ENCODE measurements around the gene C16orf92. TPM values are rescaled to one million over a fixed set of nuclear protein-coding genes. Genes with fewer than 3 reads are reported as not detected.
A peak's percentile ranks its signal among the peaks of the same experiment; 100 is the strongest.
"Not testable (repeated sequence)": the region's sequence is repeated elsewhere in the genome, so short reads cannot be mapped to it uniquely, and the experiment has no call there.

C16orf92 gene
- total RNA-seq, 1 donor from 2014 or later, result not detected

DNA sequence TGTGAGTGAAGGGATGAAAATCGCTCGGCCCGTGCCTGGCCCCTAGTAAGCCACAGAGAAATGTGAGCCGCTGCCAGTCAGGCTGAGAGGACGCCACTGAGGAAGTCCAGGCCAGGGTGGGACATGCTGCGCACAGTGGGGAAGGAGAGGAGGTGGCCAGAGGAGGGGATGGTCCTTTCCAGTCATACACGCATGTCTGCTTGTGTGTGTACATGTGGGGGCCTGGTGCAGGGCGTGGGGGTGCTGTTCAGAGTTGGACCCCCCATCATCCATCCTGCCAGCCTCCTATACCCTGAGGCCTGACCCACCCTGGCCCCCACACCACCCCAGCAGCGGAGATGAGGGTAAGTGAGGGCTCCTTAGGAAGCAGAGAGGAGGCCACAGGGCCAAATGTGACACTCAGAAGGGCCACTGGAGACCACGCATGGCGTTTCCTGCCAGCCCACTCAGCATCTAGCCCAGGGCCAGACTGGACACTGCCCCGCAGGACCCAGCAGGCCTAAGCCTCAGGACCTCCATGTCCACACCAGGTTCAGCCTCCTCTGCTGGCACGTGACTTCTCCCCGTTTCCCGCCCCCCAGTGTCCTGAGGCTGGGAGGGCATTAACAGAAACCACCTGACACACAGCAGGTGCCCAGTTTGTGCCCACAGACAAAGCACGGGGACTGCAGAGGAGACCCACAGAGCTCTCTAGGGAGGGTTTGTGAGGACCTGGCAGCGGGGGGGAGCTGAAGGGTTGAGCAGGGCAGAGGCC lies 19.2 kb upstream of the C16orf92 start:
- no peak for FAIRE-seq
- DNase-seq (ENCODE audit: low spot score in 2 of 2), result no peak

DNA sequence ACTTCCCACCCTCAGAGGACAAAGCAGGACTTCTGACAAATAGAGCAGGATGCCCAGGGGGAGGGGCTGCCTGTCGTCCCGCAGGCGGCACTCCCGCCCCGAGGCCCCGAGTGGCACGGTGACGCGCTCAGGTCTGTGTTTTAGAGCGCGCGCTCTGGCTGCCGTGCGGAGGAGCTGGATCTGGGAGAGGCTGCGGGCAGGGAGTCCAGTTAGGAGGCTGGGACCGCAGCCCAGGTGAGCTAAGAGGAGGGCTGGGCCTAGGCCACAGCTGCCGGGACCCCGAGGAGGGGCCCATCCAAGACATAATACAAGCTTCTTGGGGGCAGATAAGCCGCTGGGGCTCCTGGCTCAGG lies 18.6 kb upstream of the C16orf92 start:
- DNase-seq (ENCODE audit: low spot score in 2 of 2) (no peak), FAIRE-seq (no peak)

DNA sequence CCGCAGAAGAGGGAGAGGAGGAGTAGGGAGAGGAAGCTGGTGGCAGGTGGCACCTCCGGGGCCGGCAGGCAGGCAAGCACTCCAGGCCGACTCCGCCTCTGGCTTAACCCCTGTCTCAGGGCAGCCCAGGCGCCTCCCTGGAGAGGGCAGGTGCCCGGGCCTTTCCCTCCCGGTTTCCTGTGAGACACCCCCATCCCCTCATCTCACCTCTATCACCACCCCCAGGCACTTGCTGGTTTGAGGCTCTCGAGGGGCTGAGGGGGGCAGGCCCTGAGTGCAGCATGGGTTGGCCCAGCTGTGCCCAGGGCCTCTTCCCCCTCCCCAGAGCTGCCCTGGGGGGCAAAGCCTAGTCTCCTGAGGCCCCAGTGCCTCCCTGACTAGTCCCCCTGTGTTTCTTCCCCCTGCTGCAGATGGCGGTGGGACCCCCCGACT lies 18.2 kb upstream of the C16orf92 start:
- FAIRE-seq (no peak), DNase-seq (ENCODE audit: low spot score in 2 of 2) (no peak)

DNA sequence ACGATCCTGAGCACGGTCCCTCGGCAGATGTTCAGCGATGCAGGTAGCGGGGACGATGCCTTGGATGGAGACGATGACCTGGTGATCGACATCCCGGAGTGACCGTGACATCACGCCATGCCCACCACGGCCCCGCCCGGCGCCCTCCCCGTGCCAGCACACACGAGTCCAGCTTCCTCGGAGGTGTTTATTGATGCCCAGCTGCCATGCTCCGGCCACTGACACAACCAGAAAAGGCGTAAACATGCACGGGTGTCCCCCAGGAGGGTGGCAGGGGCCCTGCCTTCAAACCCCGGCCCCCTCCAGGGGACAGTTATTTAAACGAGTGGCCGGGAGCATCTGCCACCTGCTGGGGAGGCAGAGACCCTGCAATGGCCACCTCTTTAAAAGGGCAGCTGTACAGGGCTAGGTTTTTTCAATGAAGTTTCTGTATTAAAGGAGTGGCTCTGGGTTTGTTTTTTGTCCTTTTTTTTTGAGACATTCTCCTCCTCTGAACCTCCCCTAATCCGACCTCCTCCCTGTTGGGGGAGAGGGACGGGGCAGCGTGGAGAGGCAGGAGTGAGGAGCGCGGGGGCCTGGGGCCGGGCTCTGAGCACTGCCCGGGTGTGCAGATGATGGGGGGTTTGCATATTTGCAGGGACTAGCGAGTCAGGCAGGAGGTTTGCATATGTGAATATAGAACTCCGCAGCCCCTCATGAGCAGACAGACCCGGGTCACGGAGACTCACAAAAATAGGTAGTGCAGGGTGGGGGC lies 17.5 kb upstream of the C16orf92 start:
- DNase-seq (ENCODE audit: low spot score in 2 of 2), result peak; percentile 74 to 85
- FAIRE-seq, result no peak

DNA sequence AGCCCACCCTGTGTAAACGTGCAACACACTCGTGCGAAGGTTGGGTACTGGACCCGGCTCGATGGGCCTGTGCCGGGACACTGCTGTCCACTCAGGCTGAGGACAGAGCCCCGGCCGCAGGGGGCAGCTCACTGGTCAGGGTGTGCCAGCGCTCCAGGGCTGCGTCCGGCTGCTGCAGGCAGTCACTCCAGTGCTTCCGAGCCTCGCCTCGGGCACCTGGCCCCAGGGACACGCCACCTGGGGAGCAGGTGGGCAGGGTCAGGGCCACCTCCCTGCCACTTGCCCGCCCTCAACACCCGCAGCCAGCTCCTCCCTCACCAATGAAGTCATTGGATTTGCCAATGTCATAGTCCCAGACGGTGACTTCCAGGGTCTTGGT lies 16.9 kb upstream of the C16orf92 start:
- FAIRE-seq, result no peak
- DNase-seq (ENCODE audit: low spot score in 2 of 2), result no peak

DNA sequence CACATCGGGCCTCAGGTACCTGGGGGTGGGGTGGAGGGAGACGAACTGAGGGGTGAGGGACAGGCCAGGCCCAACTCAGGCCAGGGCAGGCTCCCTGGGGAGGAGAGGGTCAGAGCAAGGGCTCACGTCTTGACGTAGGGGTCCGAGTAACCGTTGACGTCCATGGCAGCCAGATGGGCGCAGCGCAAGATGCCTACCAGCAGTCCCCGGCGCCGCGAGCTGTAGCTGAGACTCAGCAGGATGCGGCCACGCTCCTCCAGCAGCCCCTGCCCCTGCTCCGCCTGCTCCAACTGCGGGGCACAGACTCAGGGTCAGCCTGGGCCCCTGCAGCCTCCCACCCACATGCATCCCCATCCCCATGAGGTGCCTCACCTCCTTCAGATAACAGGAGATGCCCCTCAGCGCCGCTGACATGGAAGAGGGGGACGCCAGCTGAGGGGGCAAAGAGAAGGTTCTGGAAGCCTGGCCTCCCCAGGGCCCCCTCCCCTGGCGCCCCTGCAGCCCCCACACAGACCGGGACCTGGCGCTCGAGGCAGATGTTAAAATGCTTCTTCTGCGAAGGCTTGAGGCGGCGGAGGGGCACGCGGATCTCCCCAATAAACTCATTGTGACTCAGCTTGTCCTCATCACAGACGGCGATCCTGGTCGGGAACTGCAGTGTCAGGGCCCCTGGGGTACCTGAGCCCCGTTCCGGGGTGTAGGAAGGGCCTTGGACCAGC lies 16.2 kb upstream of the C16orf92 start:
- DNase-seq (ENCODE audit: low spot score in 2 of 2), result no peak

DNA sequence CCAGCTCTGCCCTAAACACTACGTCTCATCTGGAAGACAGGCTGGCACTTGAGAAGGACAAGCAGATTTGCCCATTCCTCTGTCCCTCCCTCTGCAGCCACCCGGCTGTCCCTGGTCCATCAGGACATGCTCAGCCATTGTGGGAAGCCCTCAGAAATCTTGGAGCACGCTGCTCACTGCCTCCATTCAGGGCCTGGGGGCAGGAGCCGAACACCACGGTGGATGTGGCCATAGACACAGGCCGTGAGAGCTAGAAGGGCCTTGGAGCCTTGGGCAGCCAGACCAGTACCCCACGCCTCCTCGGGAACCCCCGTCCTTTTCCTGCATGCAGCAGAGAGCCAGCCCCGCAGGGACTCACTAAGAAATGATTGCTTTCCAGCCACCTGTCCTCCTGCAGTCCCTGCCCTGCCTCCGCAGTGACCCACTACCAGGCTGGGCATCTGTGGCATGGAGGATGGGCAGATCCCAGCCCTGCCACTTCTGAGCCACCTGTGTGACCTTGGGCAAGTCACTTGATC lies 15.6 kb upstream of the C16orf92 start:
- FAIRE-seq (no peak), DNase-seq (ENCODE audit: low spot score in 2 of 2) (no peak)

More for the DNA sequence above, 16.2 kb upstream of the C16orf92 start:
- FAIRE-seq, result no peak

DNA sequence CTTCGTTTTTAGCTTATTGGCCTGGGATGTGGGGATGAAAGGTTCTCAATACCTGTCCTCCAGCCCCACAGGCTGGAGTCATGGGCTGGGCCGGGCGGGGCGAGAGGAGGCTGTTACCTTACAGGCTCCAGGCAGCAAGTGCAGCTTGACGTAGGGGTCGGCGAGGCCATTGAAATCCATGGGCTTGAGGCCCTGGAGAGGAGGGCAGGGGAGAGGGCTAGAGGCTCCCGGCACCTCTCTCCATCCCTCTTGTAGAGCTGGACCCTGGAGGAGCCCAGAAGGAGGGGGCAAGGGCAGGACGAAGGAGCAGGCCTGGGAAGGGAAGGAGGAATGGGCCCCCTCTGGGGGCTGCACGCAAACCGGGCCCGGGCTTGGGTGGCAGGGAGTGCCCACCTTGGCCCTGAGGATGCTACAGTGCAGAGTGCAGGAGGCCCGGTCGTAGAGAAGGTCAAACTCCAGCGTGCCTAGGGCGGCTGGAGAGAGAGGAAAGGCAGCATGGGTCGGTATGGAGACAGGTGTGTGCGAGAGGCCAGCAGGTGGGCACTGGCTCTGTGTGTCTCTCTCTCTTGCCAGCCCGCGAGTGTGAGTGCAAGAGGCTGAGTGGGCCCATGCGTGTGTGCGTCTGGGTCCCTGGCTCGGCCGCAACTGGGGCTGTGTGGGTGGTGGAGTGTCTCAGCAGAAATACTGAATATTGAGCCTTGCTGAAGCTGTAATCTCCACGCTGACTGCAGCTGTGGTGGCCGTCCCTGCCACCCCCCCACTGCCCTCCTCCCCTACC lies 13.7 kb upstream of the C16orf92 start:
- FAIRE-seq (no peak), DNase-seq (ENCODE audit: low spot score in 2 of 2) (peak in 1 of 2 donors; percentile 55)

DNA sequence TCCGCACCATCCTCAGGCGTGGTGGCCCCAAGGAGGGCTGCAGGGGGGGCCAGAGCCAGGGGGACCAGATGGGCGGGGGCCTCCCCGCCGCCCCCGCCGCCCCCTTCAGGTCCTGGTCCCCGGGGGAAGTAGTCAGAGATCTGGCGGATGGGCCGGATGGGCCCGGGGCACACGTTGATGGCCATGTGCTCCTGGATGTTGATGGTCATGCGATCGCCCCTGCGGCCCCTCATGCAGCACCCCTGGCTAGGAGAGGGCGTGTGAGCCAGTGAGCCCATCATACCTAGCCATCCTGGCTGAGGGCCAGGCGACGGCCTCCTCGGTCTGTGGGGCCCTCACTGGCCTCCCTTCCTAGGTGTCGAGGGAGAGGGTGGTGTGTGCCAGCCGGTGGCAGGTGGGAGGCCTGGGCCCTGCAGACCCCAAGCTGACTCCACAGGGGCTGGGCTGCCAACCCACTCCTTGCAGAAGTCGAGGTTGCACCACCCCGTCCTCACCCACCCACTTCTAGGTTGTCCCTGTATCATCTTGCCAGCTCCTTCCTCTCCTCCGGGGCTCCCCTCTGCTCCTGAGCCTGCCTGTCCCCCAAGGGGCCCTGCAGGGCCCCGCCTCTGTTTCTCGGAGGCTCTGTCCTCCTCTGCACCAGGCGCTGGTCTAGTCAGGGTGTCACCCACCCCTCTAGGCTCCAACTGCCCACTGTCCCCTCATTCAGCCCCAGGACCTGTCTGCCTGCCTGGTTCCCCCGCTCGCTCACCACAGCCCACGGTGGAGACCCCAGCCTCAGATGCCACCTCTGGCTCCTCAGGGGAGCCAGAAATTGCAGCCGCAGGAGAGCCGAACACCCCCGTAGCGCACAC lies 12.8 kb upstream of the C16orf92 start:
- no peak for FAIRE-seq

DNA sequence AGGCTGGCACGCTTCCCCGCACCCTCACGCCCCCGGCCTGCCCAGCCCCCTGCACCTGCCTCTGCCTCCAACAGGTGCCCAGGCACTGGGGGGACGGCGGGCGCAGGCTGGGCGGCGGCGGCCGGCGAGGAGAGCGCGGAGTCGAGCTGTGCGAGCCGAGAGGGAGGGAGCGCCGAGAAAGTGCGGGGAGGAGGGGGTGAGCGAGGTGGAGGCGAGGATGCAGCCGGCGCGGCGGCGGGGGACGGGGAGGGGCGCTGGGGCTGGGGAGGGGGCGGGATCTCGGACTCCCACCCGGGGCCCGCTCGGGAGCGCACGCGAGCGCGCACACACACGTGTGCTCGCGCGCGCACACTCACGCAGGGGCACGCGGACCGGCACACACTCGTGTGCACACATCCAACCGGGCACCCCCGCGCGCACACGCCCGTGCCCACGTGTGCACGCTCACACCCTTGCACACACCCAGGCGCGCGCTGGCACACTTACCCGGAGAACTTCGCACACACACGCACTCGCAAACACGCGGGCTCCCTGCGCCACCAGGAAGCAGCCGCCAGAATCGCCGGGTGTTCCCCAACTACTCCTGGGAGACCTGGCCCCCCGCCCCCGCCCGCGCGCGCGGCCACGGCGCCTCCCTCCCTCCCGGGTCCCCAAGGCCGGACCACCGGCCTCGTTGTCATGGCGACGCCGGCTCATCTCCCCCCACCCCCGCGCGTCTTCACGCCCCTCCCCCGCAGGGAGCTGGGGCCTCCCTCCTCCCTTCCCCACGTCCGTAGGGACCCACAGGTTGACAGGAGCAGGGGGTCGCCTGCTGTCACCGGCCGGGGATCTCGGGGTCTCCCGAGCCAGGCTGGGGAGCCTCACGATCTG lies 11.9 kb upstream of the C16orf92 start, which contains the start of gene DOC2A:
Gene DOC2A, minus strand, starts transcription at position 184 of the 870 bp plus-strand sequence. CDS start 805 bp downstream, outside the sequence.
- DNase-seq (ENCODE audit: low spot score in 2 of 2) (peak in 1 of 2 donors; percentile 56), FAIRE-seq (no peak)

More for the DNA sequence above, 12.8 kb upstream of the C16orf92 start:
- no peak for DNase-seq (ENCODE audit: low spot score in 2 of 2)

DNA sequence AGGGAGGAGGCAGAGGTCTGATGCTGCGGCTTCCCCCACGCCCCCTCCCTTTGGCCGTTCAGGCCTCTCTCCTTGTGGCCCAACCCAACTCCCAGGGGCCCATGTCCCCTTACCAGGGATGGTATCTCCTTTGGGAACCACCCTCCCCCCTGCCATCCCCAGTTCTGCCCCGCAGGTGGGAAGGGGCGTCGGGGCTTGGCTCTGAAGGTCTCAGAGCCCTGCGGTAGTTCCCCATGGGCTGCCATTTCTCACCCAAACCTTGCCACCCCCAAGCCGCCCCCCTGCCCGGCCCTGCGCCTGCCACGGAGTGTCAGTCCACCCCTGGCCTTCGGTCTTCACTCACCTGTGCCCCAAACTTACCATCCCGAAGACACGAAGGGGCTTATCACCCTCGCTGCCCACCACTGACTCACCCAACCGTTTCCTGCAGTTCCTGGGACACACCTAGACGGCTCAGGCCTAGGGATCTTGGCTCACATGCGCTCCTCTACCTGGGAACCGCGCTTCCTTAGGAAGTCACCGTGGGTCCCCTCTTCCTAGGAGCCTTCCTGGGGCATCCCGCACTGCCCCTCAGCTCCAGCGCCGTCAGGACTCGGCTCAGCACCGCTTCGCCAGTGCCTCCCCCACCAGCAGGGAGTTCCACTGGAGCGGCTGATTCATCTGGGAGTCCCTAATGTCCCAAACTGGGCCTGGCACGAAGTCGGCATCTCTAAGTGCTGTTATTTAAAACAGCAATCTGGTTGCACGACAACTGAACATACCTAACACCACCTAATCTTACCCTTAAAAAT lies 11.1 kb upstream of the C16orf92 start:
- DNase-seq (ENCODE audit: low spot score in 2 of 2) (no peak), FAIRE-seq (no peak)

DNA sequence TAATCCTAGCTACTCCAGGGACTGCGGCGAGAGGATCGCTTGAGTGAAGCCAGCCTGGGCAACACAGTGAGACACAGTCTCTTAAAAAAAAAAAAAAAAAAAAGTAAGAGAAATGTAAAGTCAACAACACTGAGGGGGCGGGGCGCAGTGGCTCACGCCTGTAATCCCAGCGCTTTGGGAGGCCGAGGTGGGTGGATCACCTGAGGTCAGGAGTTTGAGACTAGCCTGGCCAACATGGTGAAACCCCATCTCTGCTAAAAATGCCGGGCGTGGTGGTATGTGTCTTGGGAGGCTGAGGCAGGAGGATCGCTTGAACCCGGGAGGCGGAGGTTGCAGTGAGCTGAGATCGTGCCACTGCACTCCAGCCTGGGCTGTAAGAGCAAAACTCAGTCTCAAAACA lies 10.4 kb upstream of the C16orf92 start:
- not testable (repeated sequence) for DNase-seq (ENCODE audit: low spot score in 2 of 2); FAIRE-seq

DNA sequence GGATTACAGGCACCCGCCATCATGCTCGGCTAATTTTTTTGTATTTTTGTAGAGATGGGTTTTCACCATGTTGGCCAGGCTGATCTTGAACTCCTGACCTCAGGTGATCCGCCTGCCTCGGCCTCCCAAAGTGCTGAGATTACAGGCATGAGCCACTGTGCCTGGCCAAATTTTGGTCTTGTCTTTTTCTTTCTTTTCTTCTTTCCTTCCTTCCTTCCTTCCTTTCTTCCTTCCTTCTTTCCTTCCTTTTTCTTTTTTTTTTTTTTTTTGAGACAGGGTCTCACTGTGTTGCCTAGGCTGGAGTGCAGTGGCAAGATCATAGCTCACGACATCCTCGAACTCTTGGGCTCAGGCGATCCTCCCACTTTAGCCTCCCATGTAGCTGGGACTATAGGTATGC lies 7.5 kb upstream of the C16orf92 start:
- not testable (repeated sequence) for DNase-seq (ENCODE audit: low spot score in 2 of 2); FAIRE-seq

DNA sequence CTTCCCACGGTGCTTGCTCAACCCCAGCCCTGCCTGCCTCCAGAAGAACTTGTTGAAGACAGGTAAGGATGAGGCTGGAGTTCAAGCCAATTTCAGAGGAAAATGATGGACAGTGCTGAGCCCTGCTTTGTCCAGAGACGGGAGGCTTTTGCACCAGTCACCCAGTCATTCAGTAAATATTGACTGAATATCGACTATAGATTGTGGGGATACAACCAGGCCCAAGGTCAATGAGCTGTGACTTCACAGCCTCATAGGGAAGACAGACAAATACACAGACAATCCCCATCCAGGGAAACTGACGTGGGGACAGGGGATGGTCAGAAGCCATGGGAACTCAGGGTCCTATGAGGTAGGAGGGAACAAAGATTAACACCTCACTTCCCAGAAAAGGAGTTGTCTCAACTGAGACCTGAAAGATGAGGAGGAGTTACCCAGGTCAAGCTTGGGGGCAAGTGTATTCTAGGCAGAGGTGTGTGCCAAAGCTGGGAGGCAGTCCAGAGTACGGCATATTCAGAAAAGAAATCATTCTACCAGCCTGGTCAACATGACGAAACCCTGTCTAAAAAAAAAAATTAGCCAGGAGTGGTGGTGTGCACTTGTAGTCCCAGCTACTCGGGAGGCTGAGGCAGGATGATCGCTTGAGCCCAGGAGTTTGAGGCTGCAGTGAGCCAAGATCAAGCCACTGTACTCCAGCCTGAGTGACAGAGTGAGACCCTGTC lies 6.3 kb upstream of the C16orf92 start:
- DNase-seq (ENCODE audit: low spot score in 2 of 2), result no peak
- FAIRE-seq, result no peak

DNA sequence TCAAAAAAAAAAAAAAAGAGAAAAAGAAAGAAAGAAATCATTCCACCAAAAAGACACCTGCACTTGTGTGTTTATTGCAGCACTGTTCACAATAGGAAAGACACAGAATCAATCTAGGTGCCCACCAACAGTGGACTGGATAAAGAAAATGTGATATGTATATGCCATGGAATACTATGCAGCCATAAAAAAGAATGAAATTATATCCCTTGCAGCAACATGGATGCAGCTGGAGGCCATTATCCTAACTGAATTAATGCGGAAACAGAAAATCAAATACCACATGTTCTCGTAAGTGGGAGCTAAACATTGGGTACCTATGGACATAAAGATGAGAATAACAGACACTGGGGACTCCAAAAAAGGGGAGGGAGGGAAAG lies 5.7 kb upstream of the C16orf92 start:
- DNase-seq (ENCODE audit: low spot score in 2 of 2) (no peak), FAIRE-seq (no peak)

DNA sequence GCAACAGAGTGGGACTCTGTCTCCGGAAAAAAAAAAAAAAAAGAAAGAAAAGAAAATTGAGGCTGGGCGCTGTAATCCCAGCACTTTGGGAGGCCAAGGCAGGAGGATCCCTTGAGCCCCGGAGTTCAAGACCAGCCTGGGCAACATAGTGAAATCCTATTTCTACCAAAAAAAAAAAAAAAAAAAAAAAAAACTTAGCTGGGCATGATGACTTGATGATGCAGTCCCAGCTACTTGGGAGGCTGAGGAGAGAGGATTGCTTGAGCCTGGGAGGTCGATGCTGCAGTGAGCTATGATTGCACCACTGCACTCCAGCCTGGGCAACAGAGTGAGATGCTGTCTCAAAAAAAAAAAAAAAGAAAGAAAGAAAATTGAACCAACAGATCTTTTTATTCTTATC lies 5.1 kb upstream of the C16orf92 start:
- FAIRE-seq; DNase-seq (ENCODE audit: low spot score in 2 of 2): not testable (repeated sequence)

DNA sequence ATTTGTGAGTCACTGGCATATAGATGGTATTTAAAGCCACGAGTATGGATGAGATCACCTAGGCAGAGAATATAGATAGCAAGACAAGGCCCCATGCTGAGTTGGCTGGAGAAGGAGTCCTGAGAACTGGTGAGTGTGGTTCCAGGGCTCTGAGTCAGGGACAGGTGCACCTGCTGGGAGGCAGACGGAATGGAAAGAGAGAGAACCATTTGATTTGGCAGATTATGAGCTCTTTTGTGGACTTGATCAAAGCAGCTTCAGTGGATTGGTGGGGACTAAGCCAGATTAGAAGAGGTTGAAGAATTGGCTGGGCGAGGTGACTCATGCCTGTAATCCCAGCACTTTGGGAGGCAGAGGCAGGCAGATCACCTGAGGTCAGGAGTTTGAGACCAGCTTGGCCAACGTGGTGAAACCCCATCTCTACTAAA lies 4.3 kb upstream of the C16orf92 start:
- DNase-seq (ENCODE audit: low spot score in 2 of 2), result no peak
- FAIRE-seq, result no peak
